AG04449 (cell line): ENCODE results near the gene NTNG2.

Source experiments
- CTCF ChIA-PET: fragments of 350-600 bp; formaldehyde crosslinking; extraction: SDS; loops from one replicate; lab custom pipeline; 2021; ENCODE audit warnings: antibody characterized with exemption; lab: Yijun Ruan, JAX
- POLR2A ChIA-PET: fragments of 400-600, 350-600 bp; formaldehyde crosslinking; extraction: SDS; loops from one replicate; lab custom pipeline; 2020; ENCODE audit warnings: antibody characterized with exemption, inconsistent platforms; lab: Yijun Ruan, JAX
- DNase-seq: peaks from one replicate; pipeline ENCODE4 v3.0.0-alpha.2; 2010; ENCODE audit warnings: low read depth, low spot score
- H3K4me3 ChIP-seq: 2 replicates; pipeline ENCODE4 v1.5.1; 2011; ENCODE audit warnings: low read depth, mild to moderate bottlenecking, control low read depth, low read length
- CTCF ChIP-seq: IDR thresholded peaks from one replicate; pipeline ENCODE4 v1.5.1; 2011; ENCODE audit warnings: mild to moderate bottlenecking, moderate library complexity, low read length, control low read depth, inconsistent platforms; ENCODE audit not compliant: insufficient read depth; ENCODE audit errors: missing control alignments

Gene NTNG2

GRCh38 chr9:132144708-132145365, 17.0 kb upstream of the NTNG2 start:
- TF ChIP-seq CTCF, result no peak
- POLR2A ChIA-PET, result no interaction called here
- no peak overlapping the region for H3K4me3 ChIP-seq
- CTCF ChIA-PET, result interaction anchor here (1.4 to 1.8 kb wide), 3 partner anchors 21 to 26 kb away, joined by 3 to 6 read pairs (median 6); no protein-coding TSS in a partner anchor
- no peak for DNase-seq

- no peak overlapping the region for H3K4me3 ChIP-seq
- DNase-seq, result no peak
- ChIA-PET POLR2A (no interaction called here), CTCF (no interaction called here)
- no peak for TF ChIP-seq CTCF
These were observed 15.8 kb upstream of the NTNG2 start for GRCh38 chr9:132146039-132146438.

GRCh38 chr9:132146575-132146974, 15.3 kb upstream of the NTNG2 start:
- no peak for DNase-seq
- ChIA-PET POLR2A (no interaction called here), CTCF (no interaction called here)
- no peak for TF ChIP-seq CTCF
- H3K4me3 ChIP-seq, result no peak overlapping the region

- no peak for TF ChIP-seq CTCF
- ChIA-PET POLR2A (no interaction called here), CTCF (interaction anchor here (0.6 kb wide), 1 partner anchor 22 kb away, joined by 3 read pairs; no protein-coding TSS in a partner anchor)
- H3K4me3 ChIP-seq, result no peak overlapping the region
- no peak for DNase-seq
These were observed 14.5 kb upstream of the NTNG2 start for GRCh38 chr9:132147331-132147730.

- ChIA-PET CTCF (interaction anchor here (0.6 kb wide), 1 partner anchor 22 kb away, joined by 3 read pairs; no protein-coding TSS in a partner anchor), POLR2A (no interaction called here)
- no peak for TF ChIP-seq CTCF
- H3K4me3 ChIP-seq, result no peak overlapping the region
- DNase-seq, result no peak
These were observed 14.0 kb upstream of the NTNG2 start for GRCh38 chr9:132147839-132148238.

- no peak for TF ChIP-seq CTCF
- DNase-seq, result no peak
- POLR2A ChIA-PET, result no interaction called here
- CTCF ChIA-PET, result interaction anchor here (0.9 kb wide), 1 partner anchor 19 kb away, joined by 3 read pairs; no protein-coding TSS in a partner anchor
- no peak overlapping the region for H3K4me3 ChIP-seq
These were observed 11.6 kb upstream of the NTNG2 start for GRCh38 chr9:132150256-132150655.
